Mucosa of descending colon (tissue), 3 donors: ENCODE measurements around the gene E2F2. TPM values are rescaled to one million over a fixed set of nuclear protein-coding genes. Genes with fewer than 3 reads are reported as not detected.
A peak's percentile ranks its signal among the peaks of the same experiment; 100 is the strongest.

Experiments
- ATAC-seq: fragments of 200-7000 bp; cut with Tn5 transposase; one replicate; pipeline ENCODE4 v1.9.1; 2020; ENCODE audit warnings: mild to moderate bottlenecking, moderate library complexity
- DNase-seq, 3 donors: peaks; one replicate each; pipeline ENCODE4 v3.0.0-alpha.2; 2020
- H3K36me3 ChIP-seq: fragments of 200-600 bp; one replicate; pipeline ENCODE4 v1.8.0; 2021; ENCODE audit warnings: low read depth, mild to moderate bottlenecking
- H3K4me1 ChIP-seq: fragments of 200-600 bp; one replicate; pipeline ENCODE4 v1.8.0; 2021; ENCODE audit warnings: low read depth, mild to moderate bottlenecking
- H3K4me3 ChIP-seq: fragments of 200-600 bp; one replicate; pipeline ENCODE4 v1.8.0; 2021; ENCODE audit warnings: mild to moderate bottlenecking
- H3K9me3 ChIP-seq: fragments of 200-600 bp; one replicate; pipeline ENCODE4 v1.8.0; 2021; ENCODE audit warnings: mild to moderate bottlenecking
- intact Hi-C, 2 donors: fragments of 100-400 bp; cut with DNase I in 1 of 2; cut with micrococcal nuclease in 1 of 2; formaldehyde crosslinking; loops; one replicate each; pipeline versions ENCODE4 v1.11.0 to v1.11.1; 2022; cut with DNase I, micrococcal nuclease
- total RNA-seq, 3 donors: library from RNA; stranded (reverse); fragmentation: NEBNext Ultra II Directional in 2 of 3; extraction: Animal tissue kit (Norgen Biotek cat#: 25700) in 2 of 3; gene quantifications; one replicate each; pipeline versions ENCODE4 v1.2.1 to v1.2.4, GENCODE V29; 2021 to 2023
- TF ChIP-seq, protein P1 (sequence below): fragments of 200-600 bp; IDR thresholded peaks from one replicate; pipeline ENCODE4 v1.8.0; 2022; ENCODE audit warnings: antibody characterized with exemption, mild to moderate bottlenecking
- donor health status: DM: no; HTN: no; CAD: no; lungs with moderate emphysema.
- donor health status: DM: no; HTN: no; CAD: no.
- donor health status: DM: no; HTN: yes; CAD: no.

The E2F2 gene
- total RNA-seq, 3 donors from 2014 or later = 8.6 to 18.0 (median 14.5) TPM

GRCh38 chr1:23462766-23463165, 68.3 kb downstream of the E2F2 start:
- intact Hi-C loops = no loop called here
- TF ChIP-seq, protein P1, sequence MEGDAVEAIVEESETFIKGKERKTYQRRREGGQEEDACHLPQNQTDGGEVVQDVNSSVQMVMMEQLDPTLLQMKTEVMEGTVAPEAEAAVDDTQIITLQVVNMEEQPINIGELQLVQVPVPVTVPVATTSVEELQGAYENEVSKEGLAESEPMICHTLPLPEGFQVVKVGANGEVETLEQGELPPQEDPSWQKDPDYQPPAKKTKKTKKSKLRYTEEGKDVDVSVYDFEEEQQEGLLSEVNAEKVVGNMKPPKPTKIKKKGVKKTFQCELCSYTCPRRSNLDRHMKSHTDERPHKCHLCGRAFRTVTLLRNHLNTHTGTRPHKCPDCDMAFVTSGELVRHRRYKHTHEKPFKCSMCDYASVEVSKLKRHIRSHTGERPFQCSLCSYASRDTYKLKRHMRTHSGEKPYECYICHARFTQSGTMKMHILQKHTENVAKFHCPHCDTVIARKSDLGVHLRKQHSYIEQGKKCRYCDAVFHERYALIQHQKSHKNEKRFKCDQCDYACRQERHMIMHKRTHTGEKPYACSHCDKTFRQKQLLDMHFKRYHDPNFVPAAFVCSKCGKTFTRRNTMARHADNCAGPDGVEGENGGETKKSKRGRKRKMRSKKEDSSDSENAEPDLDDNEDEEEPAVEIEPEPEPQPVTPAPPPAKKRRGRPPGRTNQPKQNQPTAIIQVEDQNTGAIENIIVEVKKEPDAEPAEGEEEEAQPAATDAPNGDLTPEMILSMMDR = no peak
- Histone ChIP-seq H3K4me1 (no peaks in the 10 kb centered on the region), H3K4me3 (no peak overlapping the region), H3K9me3 (no peaks in the 10 kb centered on the region), H3K36me3 (no peaks in the 10 kb centered on the region)
- DNase-seq = no peak
- no peak for ATAC-seq

- DNase-seq (no peak), ATAC-seq (no peak)
- intact Hi-C loops = no loop called here
- Histone ChIP-seq H3K4me3 (no peak overlapping the region), H3K4me1 (no peaks in the 10 kb centered on the region), H3K36me3 (no peaks in the 10 kb centered on the region), H3K9me3 (no peaks in the 10 kb centered on the region)
- TF ChIP-seq, protein P1 = no peak
Observed at GRCh38 chr1:23461050-23461449, 70.0 kb downstream of the E2F2 start.

DNA sequence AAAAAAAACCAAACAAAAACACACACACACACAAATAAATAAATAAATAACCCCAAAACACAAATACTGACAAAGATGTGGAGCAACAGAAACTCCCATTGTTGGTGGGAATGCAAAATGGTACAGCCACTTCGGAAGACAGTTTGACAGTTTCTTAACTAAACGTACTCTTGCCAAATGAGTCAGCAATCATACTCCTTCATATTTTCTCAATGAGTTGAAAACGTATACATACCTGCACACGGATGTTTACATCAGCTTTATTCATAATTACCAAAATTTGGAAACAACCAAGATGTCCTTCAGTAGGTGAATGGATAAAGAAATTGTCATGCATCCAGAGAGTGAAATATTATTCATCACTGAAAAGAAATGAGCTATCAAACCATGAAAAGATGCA, 70.5 kb downstream of the E2F2 start:
- TF ChIP-seq, protein P1 = no peak
- Histone ChIP-seq H3K36me3 (no peaks in the 10 kb centered on the region), H3K9me3 (no peaks in the 10 kb centered on the region), H3K4me3 (no peak overlapping the region), H3K4me1 (no peaks in the 10 kb centered on the region)
- DNase-seq (no peak), ATAC-seq (no peak)
- intact Hi-C loops = no loop called here

GRCh38 chr1:23459338-23459757, 71.7 kb downstream of the E2F2 start:
- Histone ChIP-seq H3K9me3 (no peaks in the 10 kb centered on the region), H3K4me3 (no peak overlapping the region), H3K36me3 (no peaks in the 10 kb centered on the region), H3K4me1 (no peaks in the 10 kb centered on the region)
- intact Hi-C loops = no loop called here
- peak; percentile 75 for ATAC-seq
- no peak for DNase-seq
- TF ChIP-seq, protein P1 = no peak

Other genes with a start within 250 kb of the E2F2 start
- 100 to 1,000 TPM in 1 of 3 donors, 10 to 100 TPM in 2; 84.0 to 108 (median 96.6) TPM for gene HNRNPR, start 186.9 kb downstream of the E2F2 start, total RNA-seq
- 10 to 100 TPM; 10.1 to 15.2 (median 11.4) TPM for gene ZNF436, start 161.4 kb downstream of the E2F2 start, total RNA-seq
- gene TCEA3, start 106.5 kb downstream of the E2F2 start, total RNA-seq = 100 to 1,000 TPM in 2 of 3 donors, 10 to 100 TPM in 1; 95.7 to 200 (median 125) TPM
- 10 to 100 TPM; 31.2 to 38.8 (median 37.8) TPM for gene ASAP3, start 47.1 kb downstream of the E2F2 start, total RNA-seq
- gene ID3, start 28.3 kb upstream of the E2F2 start, total RNA-seq = 100 to 1,000 TPM in 2 of 3 donors, 10 to 100 TPM in 1; 83.0 to 316 (median 121) TPM
- gene RPL11, start 160.6 kb upstream of the E2F2 start, total RNA-seq = 100 to 1,000 TPM; 729 to 882 (median 820) TPM
- gene ELOA, start 212.2 kb upstream of the E2F2 start, total RNA-seq = 10 to 100 TPM; 32.9 to 35.5 (median 35.1) TPM
- gene PITHD1, start 247.2 kb upstream of the E2F2 start, total RNA-seq = 10 to 100 TPM; 38.9 to 53.2 (median 39.6) TPM